Psoas muscle (tissue), 8 donors: ENCODE data around the gene TAS2R38. TPM values are rescaled to one million over a fixed set of nuclear protein-coding genes. Genes with fewer than 3 reads are reported as not detected.
"Not testable (repeated sequence)": the region's sequence is repeated elsewhere in the genome, so short reads cannot be mapped to it uniquely, and the experiment has no call there.

Source experiments
- ATAC-seq, 4 donors: fragments of 200-7000 bp; cut with Tn5 transposase; one replicate each; pipeline ENCODE4 v1.9.1; 2020; ENCODE audit warnings: moderate library complexity in 3 of 4, mild to moderate bottlenecking in 2 of 4
- DNase-seq, 2 donors: peaks; one replicate each; pipeline ENCODE4 v3.0.0-alpha.2; 2020
- H3K27ac ChIP-seq: fragments of 200-600 bp; one replicate; pipeline ENCODE4 v1.8.0; 2022
- H3K27me3 ChIP-seq, 3 donors: fragments of 200-600 bp in 1 of 3; one replicate each; pipeline versions ENCODE4 v1.6.1 to v1.8.0; 2013 to 2022; ENCODE audit warnings: low read length in 2 of 3, mild to moderate bottlenecking in 2 of 3, moderate library complexity in 1 of 3; ENCODE audit not compliant: insufficient read depth in 3 of 3
- H3K36me3 ChIP-seq, 2 donors: fragments of 200-600 bp in 1 of 2; one replicate each; pipeline versions ENCODE4 v1.6.1 to v1.8.0; 2013 to 2022; ENCODE audit warnings: low read depth in 1 of 2, mild to moderate bottlenecking in 1 of 2, moderate library complexity in 1 of 2; ENCODE audit not compliant: insufficient read depth in 1 of 2
- H3K4me1 ChIP-seq: fragments of 200-600 bp; one replicate; pipeline ENCODE4 v1.8.0; 2022
- H3K4me3 ChIP-seq: fragments of 200-600 bp; one replicate; pipeline ENCODE4 v1.8.0; 2022; ENCODE audit warnings: mild to moderate bottlenecking
- H3K9me3 ChIP-seq: fragments of 200-600 bp; one replicate; pipeline ENCODE4 v1.8.0; 2022
- WGBS, 3 donors: extraction: QIAGEN DNeasy Blood & Tissue Kit; methylation state at CpG; one replicate each; pipeline versions ENCODE4 v1.1.6 to v1.1.7; 2013; 5-methylcytosine and 5-hydroxymethylcytosine counted together
- intact Hi-C, 2 donors: fragments of 100-400 bp; cut with DNase I; formaldehyde crosslinking; loops; one replicate each; pipeline versions ENCODE4 v1.11.0 to v1.14.2; 2022
- polyA plus RNA-seq, 3 donors: library from polyadenylated mRNA; stranded (reverse); fragments of 200-250 nt; gene quantifications; one replicate each; pipeline ENCODE4 v1.2.3, GENCODE V29; 2013
- total RNA-seq, 4 donors: library from RNA; stranded (reverse); fragmentation: NEBNext Ultra II Directional in 2 of 4; extraction: Animal tissue kit (Norgen Biotek cat#: 25700) in 2 of 4; gene quantifications; one replicate each; pipeline versions ENCODE4 v1.2.1 to v1.2.4, GENCODE V29; 2021 to 2023
- TF ChIP-seq, protein P1 (sequence below): fragments of 200-600 bp; IDR thresholded peaks from one replicate; pipeline ENCODE4 v1.8.0; 2022; ENCODE audit warnings: antibody characterized with exemption
- donor health status: healthy with polysubstance abuse.
- donor health status: DM: no; HTN: no; CAD: no; lungs with moderate emphysema.
- donor health status: Bipolar disorder and iron deficiency.
- donor health status: healthy.
- donor health status: DM: yes; HTN: yes; CAD: no.
- donor health status: DM: no; HTN: no; CAD: no.
- donor health status: DM: no; HTN: no; CAD: no.
- donor health status: DM: yes; HTN: yes; CAD: no.

TAS2R38 gene
- total and polyA plus RNA-seq, 7 donors = not detected

DNA sequence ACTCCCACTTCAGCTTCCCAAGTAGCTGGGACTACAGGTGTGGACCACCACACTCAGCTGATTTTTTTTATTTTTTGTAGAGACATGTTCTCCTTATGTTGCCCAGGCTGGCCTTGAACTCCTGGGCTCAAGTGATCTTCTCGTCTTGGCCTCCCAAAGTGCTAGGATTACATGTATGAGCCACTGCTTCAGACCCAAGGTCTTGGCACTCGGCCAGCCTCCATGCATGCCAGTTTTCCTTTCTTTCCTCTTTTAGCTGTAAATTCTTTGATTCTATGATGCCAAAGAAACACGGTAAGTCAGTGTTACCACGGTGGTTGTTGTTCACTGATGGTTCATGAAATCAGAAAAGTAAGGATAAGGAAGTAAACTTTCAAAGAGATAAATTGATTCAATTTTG, 19.1 kb upstream of the TAS2R38 start:
- ATAC-seq (no peak), DNase-seq (no peak)
- H3K27me3 ChIP-seq = no peaks in the 10 kb centered on the region
- H3K27ac ChIP-seq = no peak overlapping the region
- H3K36me3 ChIP-seq = no peaks in the 10 kb centered on the region
- intact Hi-C loops = no loop called here
- no peak overlapping the region for H3K4me3 ChIP-seq
- WGBS, 3 donors = 54 to 70% (median 65%) methylated on average over 4 of the region's 4 CpGs
- no peaks in the 10 kb centered on the region for H3K9me3 ChIP-seq
- TF ChIP-seq, protein P1, sequence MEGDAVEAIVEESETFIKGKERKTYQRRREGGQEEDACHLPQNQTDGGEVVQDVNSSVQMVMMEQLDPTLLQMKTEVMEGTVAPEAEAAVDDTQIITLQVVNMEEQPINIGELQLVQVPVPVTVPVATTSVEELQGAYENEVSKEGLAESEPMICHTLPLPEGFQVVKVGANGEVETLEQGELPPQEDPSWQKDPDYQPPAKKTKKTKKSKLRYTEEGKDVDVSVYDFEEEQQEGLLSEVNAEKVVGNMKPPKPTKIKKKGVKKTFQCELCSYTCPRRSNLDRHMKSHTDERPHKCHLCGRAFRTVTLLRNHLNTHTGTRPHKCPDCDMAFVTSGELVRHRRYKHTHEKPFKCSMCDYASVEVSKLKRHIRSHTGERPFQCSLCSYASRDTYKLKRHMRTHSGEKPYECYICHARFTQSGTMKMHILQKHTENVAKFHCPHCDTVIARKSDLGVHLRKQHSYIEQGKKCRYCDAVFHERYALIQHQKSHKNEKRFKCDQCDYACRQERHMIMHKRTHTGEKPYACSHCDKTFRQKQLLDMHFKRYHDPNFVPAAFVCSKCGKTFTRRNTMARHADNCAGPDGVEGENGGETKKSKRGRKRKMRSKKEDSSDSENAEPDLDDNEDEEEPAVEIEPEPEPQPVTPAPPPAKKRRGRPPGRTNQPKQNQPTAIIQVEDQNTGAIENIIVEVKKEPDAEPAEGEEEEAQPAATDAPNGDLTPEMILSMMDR = no peak
- H3K4me1 ChIP-seq = no peaks in the 10 kb centered on the region

- Histone ChIP-seq H3K9me3 (no peaks in the 10 kb centered on the region), H3K36me3 (no peaks in the 10 kb centered on the region), H3K27me3 (no peaks in the 10 kb centered on the region), H3K4me1 (no peaks in the 10 kb centered on the region), H3K27ac (no peak overlapping the region), H3K4me3 (no peak overlapping the region)
- ATAC-seq (no peak), DNase-seq (no peak)
- WGBS, 3 donors = 74 to 77% (median 77%) methylated on average over 2 of the region's 2 CpGs
- TF ChIP-seq, protein P1 = no peak
- intact Hi-C loops = no loop called here
Observed at GRCh38 chr7:141992156-141992555, 18.6 kb upstream of the TAS2R38 start.

GRCh38 chr7:141991140-141991539, 17.6 kb upstream of the TAS2R38 start:
- Histone ChIP-seq H3K36me3 (no peaks in the 10 kb centered on the region), H3K27me3 (no peaks in the 10 kb centered on the region), H3K4me3 (no peak overlapping the region), H3K4me1 (no peaks in the 10 kb centered on the region), H3K9me3 (no peaks in the 10 kb centered on the region), H3K27ac (no peak overlapping the region)
- no peak for ATAC-seq
- no peak for DNase-seq
- TF ChIP-seq, protein P1 = no peak
- intact Hi-C loops = no loop called here
- 82 to 90% (median 86%) methylated on average over 6 of the region's 6 CpGs for WGBS, 3 donors

GRCh38 chr7:141990011-141990725, 16.6 kb upstream of the TAS2R38 start:
- H3K4me3 ChIP-seq = no peak overlapping the region
- no peaks in the 10 kb centered on the region for H3K9me3 ChIP-seq
- DNase-seq = no peak
- H3K27me3 ChIP-seq = no peaks in the 10 kb centered on the region
- H3K4me1 ChIP-seq = no peaks in the 10 kb centered on the region
- H3K36me3 ChIP-seq = no peaks in the 10 kb centered on the region
- WGBS, 3 donors = 63 to 82% (median 66%) methylated on average over 2 of the region's 2 CpGs
- TF ChIP-seq, protein P1 = no peak
- no peak for ATAC-seq
- intact Hi-C loops = no loop called here
- no peak overlapping the region for H3K27ac ChIP-seq

DNA sequence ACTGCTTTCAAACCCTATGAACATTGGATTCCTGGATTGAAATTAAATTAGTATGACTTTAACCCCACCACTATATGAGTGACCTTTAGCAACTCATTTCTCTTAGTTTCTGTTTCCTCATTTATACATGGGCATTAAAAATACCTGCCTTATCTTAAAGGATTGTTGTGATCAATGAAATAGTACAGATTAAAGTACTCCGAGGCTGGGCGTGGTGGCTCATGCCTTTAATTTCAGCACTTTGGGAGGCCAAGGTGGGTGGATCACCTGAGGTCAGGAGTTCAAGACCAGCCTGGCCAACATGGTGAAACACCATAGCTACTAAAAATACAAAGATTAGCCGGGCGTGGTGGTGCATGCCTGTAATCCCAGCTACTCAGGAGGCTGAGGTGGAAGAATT, 14.2 kb upstream of the TAS2R38 start:
- WGBS, 3 donors = 85 to 87% (median 86%) methylated on average over 4 of the region's 4 CpGs
- H3K27ac ChIP-seq, H3K4me1 ChIP-seq, intact Hi-C loops, H3K36me3 ChIP-seq, H3K9me3 ChIP-seq, H3K4me3 ChIP-seq, ATAC-seq, DNase-seq, H3K27me3 ChIP-seq: not testable (repeated sequence)
